GM12874 (cell line): ENCODE results near the gene LUZP1.

Experiments used
- CTCF ChIP-seq: IDR thresholded peaks from 2 replicates; pipeline ENCODE4 v1.5.1; 2011; ENCODE audit warnings: low read depth, mild to moderate bottlenecking, control low read depth, low read length, moderate library complexity; ENCODE audit not compliant: insufficient read depth

Gene LUZP1

GRCh38 chr1:23126200-23126599 is 42.5 kb downstream of the LUZP1 start:
- TF ChIP-seq CTCF: no peak

DNA sequence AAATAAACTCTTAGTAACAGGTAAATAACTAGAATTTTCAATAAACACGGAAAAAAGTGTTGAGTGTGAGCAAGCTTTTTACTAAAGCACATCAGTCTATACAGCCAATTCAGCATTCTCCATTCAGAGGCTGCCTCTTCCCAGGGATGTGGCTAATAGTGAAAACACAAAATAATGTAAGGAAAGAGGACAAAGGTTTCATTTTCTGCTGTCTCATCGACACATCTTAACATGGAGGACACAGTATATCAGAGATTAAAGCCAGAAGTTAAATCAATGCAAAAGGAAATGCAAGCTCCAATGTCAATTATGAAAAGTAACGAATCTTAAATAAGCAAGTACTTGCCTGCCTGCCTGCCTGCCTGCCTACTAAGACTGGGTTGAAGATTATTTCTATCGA is 43.2 kb downstream of the LUZP1 start:
- TF ChIP-seq CTCF: no peak

- no peak for TF ChIP-seq CTCF
Observed at GRCh38 chr1:23124259-23125026, 44.2 kb downstream of the LUZP1 start.

DNA sequence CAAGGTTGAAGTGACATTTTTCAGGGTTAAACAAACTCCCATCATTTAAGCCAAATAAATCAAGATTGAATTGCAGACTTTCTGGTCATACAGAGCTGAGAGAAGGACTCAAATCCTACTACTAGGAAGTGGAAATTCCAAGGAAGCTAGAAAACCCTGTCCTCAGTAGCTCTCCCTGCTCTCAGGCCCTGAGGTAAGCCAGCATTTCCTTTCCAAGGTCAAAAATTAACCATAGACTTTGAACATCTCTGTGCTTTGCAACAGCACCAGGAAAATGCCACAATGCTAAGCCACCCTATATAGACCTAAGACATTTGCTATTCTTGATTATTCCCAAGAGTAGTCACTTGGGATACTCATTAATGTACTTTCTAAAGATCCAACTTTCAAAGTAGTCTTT is 45.1 kb downstream of the LUZP1 start:
- no peak for TF ChIP-seq CTCF

- TF ChIP-seq CTCF: no peak
Observed at GRCh38 chr1:23122796-23123195, 45.9 kb downstream of the LUZP1 start.

- no peak for TF ChIP-seq CTCF
Observed at GRCh38 chr1:23122023-23122748, 46.5 kb downstream of the LUZP1 start.

GRCh38 chr1:23120383-23120782 is 48.3 kb downstream of the LUZP1 start:
- no peak for TF ChIP-seq CTCF
